ENCODE data around the gene SLAMF9. TPM values are rescaled to one million over a fixed set of nuclear protein-coding genes. Genes with fewer than 3 reads are reported as not detected.

The SLAMF9 gene
- total and polyA plus RNA-seq, 4 donors = 0.25 to 0.68 (median 0.64) TPM; not detected in 1

GRCh38 chr1:159931795-159932173, 22.3 kb downstream of the SLAMF9 start:
- H3K4me3 ChIP-seq (ENCODE audit: low read depth in 1 of 3, low read length in 3 of 3) = no peak overlapping the region
- H3K9me3 ChIP-seq (ENCODE audit: control insufficient read depth in 4 of 4, low read length in 3 of 4) = no peaks in the 10 kb centered on the region
- H3K9ac ChIP-seq (ENCODE audit: low read depth in 1 of 2, low read length in 2 of 2) = no peak overlapping the region
- WGBS = over 99% methylated on average over 3 of the region's 3 CpGs
- H3K27ac ChIP-seq (ENCODE audit: low read depth in 1 of 2, low read length in 2 of 2) = no peak overlapping the region
- DNase-seq (ENCODE audit: low spot score) = no peak
- H3K27me3 ChIP-seq (ENCODE audit: control insufficient read depth in 4 of 4, insufficient read depth in 4 of 4, low read length in 3 of 4) = no peaks in the 10 kb centered on the region
- TF ChIP-seq ATF3 (IDR thresholded peaks at IDR 0.05) (no peak), RXRA (IDR thresholded peaks at IDR 0.05) (no peak), EGR1 (IDR thresholded peaks at IDR 0.05; ENCODE audit: low read depth in 2 of 2) (no peak), HNF4G (IDR thresholded peaks at IDR 0.05) (no peak), REST (IDR thresholded peaks at IDR 0.05) (no peak), CTCF (IDR thresholded peaks at IDR 0.05; ENCODE audit: low read depth, low read length, missing input control) (no peak)
- H3K36me3 ChIP-seq (ENCODE audit: control insufficient read depth in 4 of 4, insufficient read depth in 3 of 4, low read depth in 1 of 4, low read length in 3 of 4) = peaks cover 0 to 33% (median 17%) of the 10 kb centered on the region in 4 donors
- H3K4me1 ChIP-seq (ENCODE audit: control insufficient read depth in 4 of 4, insufficient read depth in 4 of 4, low read length in 3 of 4) = peaks cover 3 to 8% (median 6%) of the 10 kb centered on the region in 4 donors

GRCh38 chr1:159931101-159931794, 22.8 kb downstream of the SLAMF9 start:
- H3K4me3 ChIP-seq (ENCODE audit: low read depth in 1 of 3, low read length in 3 of 3) = no peak overlapping the region
- 94% methylated on average over 13 of the region's 13 CpGs for WGBS
- H3K4me1 ChIP-seq (ENCODE audit: control insufficient read depth in 4 of 4, insufficient read depth in 4 of 4, low read length in 3 of 4) = peaks cover 0 to 3% (median 1%) of the 10 kb centered on the region in 4 donors

GRCh38 chr1:159930634-159931033, 23.4 kb downstream of the SLAMF9 start:
- Histone ChIP-seq H3K9me3 (ENCODE audit: control insufficient read depth in 4 of 4, low read length in 3 of 4) (no peaks in the 10 kb centered on the region), H3K27me3 (ENCODE audit: control insufficient read depth in 4 of 4, insufficient read depth in 4 of 4, low read length in 3 of 4) (no peaks in the 10 kb centered on the region), H3K9ac (ENCODE audit: low read depth in 1 of 2, low read length in 2 of 2) (no peak overlapping the region), H3K27ac (ENCODE audit: low read depth in 1 of 2, low read length in 2 of 2) (no peak overlapping the region), H3K4me1 (ENCODE audit: control insufficient read depth in 4 of 4, insufficient read depth in 4 of 4, low read length in 3 of 4) (peaks cover 0 to 6% (median 2%) of the 10 kb centered on the region in 4 donors), H3K4me3 (ENCODE audit: low read depth in 1 of 3, low read length in 3 of 3) (no peak overlapping the region), H3K36me3 (ENCODE audit: control insufficient read depth in 4 of 4, insufficient read depth in 3 of 4, low read depth in 1 of 4, low read length in 3 of 4) (peaks cover 0 to 33% (median 17%) of the 10 kb centered on the region in 4 donors)
- DNase-seq (ENCODE audit: low spot score) = no peak
- TF ChIP-seq SP1 (IDR thresholded peaks at IDR 0.05) = no peak
- no peak for TF ChIP-seq NR2F2 (IDR thresholded peaks at IDR 0.05)
- no peak for TF ChIP-seq FOXA1 (IDR thresholded peaks at IDR 0.05)
- TF ChIP-seq HNF4G (IDR thresholded peaks at IDR 0.05) = no peak
- TF ChIP-seq EGR1 (IDR thresholded peaks at IDR 0.05; ENCODE audit: low read depth in 2 of 2) = no peak
- TF ChIP-seq FOXA2 (IDR thresholded peaks at IDR 0.05) = no peak
- no peak for TF ChIP-seq RXRA (IDR thresholded peaks at IDR 0.05)
- 96% methylated on average over 8 of the region's 8 CpGs for WGBS

More at GRCh38 chr1:159931101-159931794, 22.8 kb downstream of the SLAMF9 start:
- Histone ChIP-seq H3K27me3 (ENCODE audit: control insufficient read depth in 4 of 4, insufficient read depth in 4 of 4, low read length in 3 of 4) (no peaks in the 10 kb centered on the region), H3K9me3 (ENCODE audit: control insufficient read depth in 4 of 4, low read length in 3 of 4) (no peaks in the 10 kb centered on the region), H3K9ac (ENCODE audit: low read depth in 1 of 2, low read length in 2 of 2) (no peak overlapping the region), H3K27ac (ENCODE audit: low read depth in 1 of 2, low read length in 2 of 2) (no peak overlapping the region), H3K36me3 (ENCODE audit: control insufficient read depth in 4 of 4, insufficient read depth in 3 of 4, low read depth in 1 of 4, low read length in 3 of 4) (peaks cover 0 to 33% (median 17%) of the 10 kb centered on the region in 4 donors)
- no peak for TF ChIP-seq RXRA (IDR thresholded peaks at IDR 0.05)
- TF ChIP-seq GABPA (IDR thresholded peaks at IDR 0.05 in 1 of 2, conservative IDR thresholded peaks at IDR 0.05 in 1 of 2) = no peak
- no peak for TF ChIP-seq MAX (IDR thresholded peaks at IDR 0.05)
- no peak for TF ChIP-seq FOXA2 (IDR thresholded peaks at IDR 0.05)
- no peak for TF ChIP-seq FOXA1 (IDR thresholded peaks at IDR 0.05)
- DNase-seq (ENCODE audit: low spot score) = no peak

Measured in liver (tissue), 9 donors.